IMR-90 (cell line): ENCODE results near the gene SLC12A7. TPM values are rescaled to one million over a fixed set of nuclear protein-coding genes. Genes with fewer than 3 reads are reported as not detected.

Experiments
- ATAC-seq: fragments of 200-7000 bp; cut with Tn5 transposase; 2 replicates; pipeline ENCODE4 v1.9.1; 2020; ENCODE audit warnings: low read depth, mild to moderate bottlenecking, moderate library complexity
- BruUV-seq: library from RNA; stranded (reverse); fragments of 400-500 nt; replicated peaks from 2 replicates; lab custom pipeline; 2021; lab: Mats Ljungman, UMichigan
- CTCF ChIA-PET: fragments of 300-600 bp; formaldehyde crosslinking; extraction: SDS; loops from one replicate; lab custom pipeline; 2021; ENCODE audit warnings: antibody characterized with exemption; lab: Yijun Ruan, JAX
- POLR2A ChIA-PET: fragments of 300-600 bp; sonication (Branson Sonifier 250); formaldehyde crosslinking; loops from one replicate; lab custom pipeline; 2022; ENCODE audit warnings: antibody characterized with exemption; ENCODE audit not compliant: unreplicated experiment; lab: Charles Lee
- DNase-seq: peaks from one replicate; pipeline ENCODE4 v3.0.0; 2013
- H2AFZ ChIP-seq: replicated peaks from 2 replicates; pipeline ENCODE3; 2013; ENCODE audit warnings: low read length, mild to moderate bottlenecking; ENCODE audit not compliant: poor library complexity
- H2AK5ac ChIP-seq: 2 replicates; pipeline ENCODE4 v1.6.1; 2013; ENCODE audit warnings: low read depth, low read length, inconsistent platforms
- H2AK9ac ChIP-seq: replicated peaks from 2 replicates; pipeline ENCODE3; 2013; ENCODE audit warnings: mild to moderate bottlenecking, low read depth, low read length, moderate library complexity; ENCODE audit not compliant: poor library complexity
- H2BK120ac ChIP-seq: 2 replicates; pipeline ENCODE4 v1.6.1; 2013; ENCODE audit warnings: low read depth, low read length, inconsistent platforms
- H2BK15ac ChIP-seq: 3 replicates; pipeline ENCODE4 v1.6.1; 2013; ENCODE audit warnings: low read depth, low read length, inconsistent platforms
- H2BK20ac ChIP-seq: 2 replicates; pipeline ENCODE4 v1.6.1; 2013; ENCODE audit warnings: low read depth, mild to moderate bottlenecking, inconsistent platforms, low read length, moderate library complexity
- H2BK5ac ChIP-seq: 2 replicates; pipeline ENCODE4 v1.6.1; 2013; ENCODE audit warnings: mild to moderate bottlenecking, low read depth, low read length, inconsistent platforms; ENCODE audit not compliant: poor library complexity, severe bottlenecking
- H3K14ac ChIP-seq: replicated peaks from 2 replicates; pipeline ENCODE4 v1.6.1; 2013; ENCODE audit warnings: low read depth, low read length, inconsistent platforms
- H3K18ac ChIP-seq: 2 replicates; pipeline ENCODE4 v1.6.1; 2013; ENCODE audit warnings: low read depth, low read length, control low read depth
- H3K23ac ChIP-seq: 2 replicates; pipeline ENCODE4 v1.6.1; 2013; ENCODE audit warnings: low read depth, low read length, inconsistent platforms
- H3K27ac ChIP-seq: 2 replicates; pipeline ENCODE4 v1.5.1; 2013; ENCODE audit warnings: mild to moderate bottlenecking, control low read depth, low read length; ENCODE audit not compliant: insufficient read depth
- H3K27me3 ChIP-seq: 2 replicates; pipeline ENCODE4 v1.6.1; 2013; ENCODE audit warnings: low read length; ENCODE audit not compliant: control insufficient read depth, insufficient read depth
- H3K36me3 ChIP-seq: 2 replicates; pipeline ENCODE4 v1.6.1; 2013; ENCODE audit warnings: low read length, mixed read lengths; ENCODE audit not compliant: control insufficient read depth, insufficient read depth
- H3K4ac ChIP-seq: 2 replicates; pipeline ENCODE4 v1.6.1; 2013; ENCODE audit warnings: low read depth, low read length, inconsistent platforms
- H3K4me1 ChIP-seq: 2 replicates; pipeline ENCODE4 v1.6.1; 2013; ENCODE audit warnings: low read length, mixed read lengths; ENCODE audit not compliant: control insufficient read depth, insufficient read depth
- H3K4me2 ChIP-seq: 2 replicates; pipeline ENCODE4 v1.6.1; 2013; ENCODE audit warnings: low read depth, mild to moderate bottlenecking, control low read depth, low read length, moderate library complexity
- H3K4me3 ChIP-seq: 2 replicates; pipeline ENCODE4 v1.5.1; 2013; ENCODE audit warnings: low read depth, mild to moderate bottlenecking, control low read depth, low read length, moderate library complexity; ENCODE audit not compliant: insufficient read depth
- H3K56ac ChIP-seq: 2 replicates; pipeline ENCODE4 v1.6.1; 2013; ENCODE audit warnings: low read length, inconsistent platforms; ENCODE audit not compliant: insufficient read depth; ENCODE audit errors: extremely low read depth
- H3K79me1 ChIP-seq, 2 experiments: 2 replicates each; pipeline ENCODE4 v1.6.1; 2013; ENCODE audit warnings: low read length in 2 of 2, inconsistent platforms in 1 of 2, low read depth in 1 of 2
- H3K9ac ChIP-seq: 2 replicates; pipeline ENCODE4 v1.6.1; 2013; ENCODE audit warnings: low read depth, low read length, control low read depth
- H3K9me1 ChIP-seq: 2 replicates; pipeline ENCODE4 v1.6.1; 2013; ENCODE audit warnings: low read length, inconsistent platforms; ENCODE audit not compliant: insufficient read depth
- H3K9me3 ChIP-seq: 2 replicates; pipeline ENCODE4 v1.6.1; 2013; ENCODE audit warnings: low read length; ENCODE audit not compliant: control insufficient read depth, insufficient read depth
- H4K20me1 ChIP-seq: 2 replicates; pipeline ENCODE4 v1.6.1; 2013; ENCODE audit warnings: low read length, inconsistent platforms; ENCODE audit not compliant: insufficient read depth
- H4K5ac ChIP-seq: 2 replicates; pipeline ENCODE4 v1.6.1; 2013; ENCODE audit warnings: mild to moderate bottlenecking, low read depth, low read length, control low read depth
- H4K8ac ChIP-seq, 2 experiments: 2 replicates each; pipeline ENCODE4 v1.6.1; 2013; ENCODE audit warnings: low read depth in 2 of 2, low read length in 2 of 2, control low read depth in 1 of 2, inconsistent platforms in 1 of 2
- H4K91ac ChIP-seq: 2 replicates; pipeline ENCODE4 v1.6.1; 2013; ENCODE audit warnings: low read depth, low read length, inconsistent platforms; ENCODE audit not compliant: insufficient read depth
- BHLHE40 ChIP-seq: fragments of 150-350 bp; IDR thresholded peaks from 2 replicates; pipeline ENCODE4 v1.6.1; 2016; ENCODE audit warnings: mild to moderate bottlenecking, low read depth, low read length
- CEBPB ChIP-seq: IDR thresholded peaks from 2 replicates; pipeline ENCODE4 v1.6.1; 2012; ENCODE audit warnings: low read depth, low read length, improper control_type of control experiment
- CHD1 ChIP-seq: IDR thresholded peaks from 2 replicates; pipeline ENCODE4 v1.6.1; 2012; ENCODE audit warnings: low read depth, low read length, improper control_type of control experiment
- CTCF ChIP-seq: conservative IDR thresholded peaks from 2 replicates; pipeline ENCODE4 v1.5.1; 2012; ENCODE audit warnings: mild to moderate bottlenecking, low read depth, low read length, improper control_type of control experiment
- ELK1 ChIP-seq: fragments of 150-350 bp; IDR thresholded peaks from 2 replicates; pipeline ENCODE4 v1.6.1; 2016; ENCODE audit warnings: low read depth, mild to moderate bottlenecking, low read length, moderate library complexity, borderline replicate concordance
- FOS ChIP-seq: fragments of 150-350 bp; IDR thresholded peaks from 2 replicates; pipeline ENCODE4 v1.6.1; 2016; ENCODE audit warnings: low read depth, low read length
- MAFK ChIP-seq: IDR thresholded peaks from 2 replicates; pipeline ENCODE4 v1.6.1; 2012; ENCODE audit warnings: low read depth, low read length, improper control_type of control experiment
- MAZ ChIP-seq: IDR thresholded peaks from 2 replicates; pipeline ENCODE4 v1.6.1; 2012; ENCODE audit warnings: low read depth, mild to moderate bottlenecking, low read length, improper control_type of control experiment, moderate library complexity, borderline replicate concordance
- MXI1 ChIP-seq: IDR thresholded peaks from 2 replicates; pipeline ENCODE4 v1.6.1; 2012; ENCODE audit warnings: low read depth, mild to moderate bottlenecking, low read length, moderate library complexity, borderline replicate concordance
- NFE2L2 ChIP-seq: fragments of 150-350 bp; IDR thresholded peaks from 2 replicates; pipeline ENCODE4 v1.6.1; 2016; ENCODE audit warnings: low read depth, mild to moderate bottlenecking, low read length
- POLR2A ChIP-seq: IDR thresholded peaks from 2 replicates; pipeline ENCODE4 v1.6.1; 2012; ENCODE audit warnings: mild to moderate bottlenecking, low read depth, low read length
- RAD21 ChIP-seq: IDR thresholded peaks from 2 replicates; pipeline ENCODE4 v1.6.1; 2012; ENCODE audit warnings: low read length, improper control_type of control experiment
- RCOR1 ChIP-seq: IDR thresholded peaks from 2 replicates; pipeline ENCODE4 v1.6.1; 2012; ENCODE audit warnings: mild to moderate bottlenecking, low read length, improper control_type of control experiment; ENCODE audit not compliant: insufficient replicate concordance
- RFX5 ChIP-seq: IDR thresholded peaks from 2 replicates; pipeline ENCODE4 v1.8.0; 2012; ENCODE audit warnings: low read depth, mild to moderate bottlenecking, low read length, moderate library complexity
- SMC3 ChIP-seq: fragments of 150-350 bp; IDR thresholded peaks from 2 replicates; pipeline ENCODE4 v1.6.1; 2016; ENCODE audit warnings: low read depth, mild to moderate bottlenecking, antibody characterized with exemption, low read length, moderate library complexity
- USF2 ChIP-seq: fragments of 150-350 bp; IDR thresholded peaks from 2 replicates; pipeline ENCODE4 v1.6.1; 2017; ENCODE audit warnings: mild to moderate bottlenecking, antibody characterized with exemption, low read length, low read depth
- WGBS, 2 experiments: methylation state at CpG; one replicate each; pipeline versions ENCODE4 v1.1.5 to v1.1.7; 2013; ENCODE audit warnings: missing lambda C conversion rate in 2 of 2; ENCODE audit not compliant: insufficient read length in 1 of 2; ENCODE audit errors: extremely low coverage in 2 of 2; 5-methylcytosine and 5-hydroxymethylcytosine counted together
- dilution Hi-C: fragments of 300-500 bp; cut with HindIII; formaldehyde crosslinking; loops from one replicate; pipeline ENCODE4 v1.14.3; 2018; ENCODE audit warnings: low sequenced_read_pairs; ENCODE audit not compliant: unreplicated experiment
- in situ Hi-C: fragments of 300-500 bp; cut with MboI; formaldehyde crosslinking; loops from 3 replicates; pipeline ENCODE4 v1.14.3; 2019; ENCODE audit warnings: low sequenced_read_pairs, inconsistent platforms, mixed read lengths
- intact Hi-C: fragments of 100-400 bp; cut with micrococcal nuclease; formaldehyde crosslinking; loops from 2 replicates; pipeline ENCODE4 v1.10.0; 2022
- polyA plus RNA-seq, 3 experiments: library from polyadenylated mRNA; depleted of rRNA; stranded (reverse); fragments of >200 nt; gene quantifications; 2 replicates each; pipeline ENCODE4 v1.2.3, GENCODE V29; 2012; ENCODE audit warnings: low replicate concordance in 1 of 3
- total RNA-seq: library from RNA; depleted of rRNA; stranded (reverse); fragments of >200 nt; gene quantifications from 2 replicates; pipeline ENCODE4 v1.2.3, GENCODE V29; 2012

Gene SLC12A7
- total and polyA plus RNA-seq, 2 of the 4 experiments (the other 2 are of a cell fraction), result 3.0 to 6.1 TPM

GRCh38 chr5:1131191-1131621 is 19.3 kb upstream of the SLC12A7 start:
- no peak overlapping the region for H3K23ac ChIP-seq
- BruUV-seq, result no TSS peak
- no peak overlapping the region for H2BK20ac ChIP-seq
- no peak overlapping the region for H2BK120ac ChIP-seq
- no peak overlapping the region for H4K8ac ChIP-seq
- H4K5ac ChIP-seq, result no peak overlapping the region
- H2BK15ac ChIP-seq, result no peak overlapping the region
- H3K56ac ChIP-seq, result no peak overlapping the region
- ChIA-PET CTCF (no interaction called here), POLR2A (no interaction called here)
- ATAC-seq, result no peak
- H3K27ac ChIP-seq, result no peak overlapping the region
- H3K4ac ChIP-seq, result no peak overlapping the region
- no peaks in the 10 kb centered on the region for H3K36me3 ChIP-seq
- no peak overlapping the region for H2AK9ac ChIP-seq
- H2AK5ac ChIP-seq, result no peak overlapping the region
- no peaks in the 10 kb centered on the region for H3K9me1 ChIP-seq
- no peak overlapping the region for H4K91ac ChIP-seq
- no peak overlapping the region for H3K14ac ChIP-seq
- dilution Hi-C loops (no loop called here), in situ Hi-C loops (loop anchor here (10.0 kb wide), 1 partner anchor 196 kb away; no protein-coding TSS in a partner anchor), intact Hi-C loops (no loop called here)
- H3K4me3 ChIP-seq, result no peak overlapping the region
- no peaks in the 10 kb centered on the region for H3K79me1 ChIP-seq
- no peak overlapping the region for H2BK5ac ChIP-seq
- DNase-seq, result no peak
- H3K27me3 ChIP-seq, result peaks cover 54% of the 10 kb centered on the region
- WGBS, 2 experiments, result 89% methylated on average over 6 of the region's 14 CpGs; no CpG with 5 or more reads in 1 of the 2 experiments
- no peaks in the 10 kb centered on the region for H3K9me3 ChIP-seq
- TF ChIP-seq CEBPB (no peak), RAD21 (no peak), POLR2A (no peak), FOS (no peak), MAFK (no peak), NFE2L2 (no peak), MXI1 (no peak), CHD1 (no peak), ELK1 (no peak), BHLHE40 (no peak), RCOR1 (no peak), MAZ (no peak), RFX5 (no peak), USF2 (no peak), CTCF (no peak), SMC3 (no peak)
- H3K4me2 ChIP-seq, result no peak overlapping the region
- no peaks in the 10 kb centered on the region for H3K4me1 ChIP-seq
- no peak overlapping the region for H2AFZ ChIP-seq
- no peak overlapping the region for H3K9ac ChIP-seq
- H3K18ac ChIP-seq, result no peak overlapping the region
- H4K20me1 ChIP-seq, result no peaks in the 10 kb centered on the region
